Pons (tissue), 1 donor: ENCODE measurements around the gene ARNT2.

Experiments
- DNase-seq: peaks from one replicate; pipeline ENCODE4 v3.0.0-alpha.2; 2016; ENCODE audit warnings: low spot score

ARNT2 gene

DNA sequence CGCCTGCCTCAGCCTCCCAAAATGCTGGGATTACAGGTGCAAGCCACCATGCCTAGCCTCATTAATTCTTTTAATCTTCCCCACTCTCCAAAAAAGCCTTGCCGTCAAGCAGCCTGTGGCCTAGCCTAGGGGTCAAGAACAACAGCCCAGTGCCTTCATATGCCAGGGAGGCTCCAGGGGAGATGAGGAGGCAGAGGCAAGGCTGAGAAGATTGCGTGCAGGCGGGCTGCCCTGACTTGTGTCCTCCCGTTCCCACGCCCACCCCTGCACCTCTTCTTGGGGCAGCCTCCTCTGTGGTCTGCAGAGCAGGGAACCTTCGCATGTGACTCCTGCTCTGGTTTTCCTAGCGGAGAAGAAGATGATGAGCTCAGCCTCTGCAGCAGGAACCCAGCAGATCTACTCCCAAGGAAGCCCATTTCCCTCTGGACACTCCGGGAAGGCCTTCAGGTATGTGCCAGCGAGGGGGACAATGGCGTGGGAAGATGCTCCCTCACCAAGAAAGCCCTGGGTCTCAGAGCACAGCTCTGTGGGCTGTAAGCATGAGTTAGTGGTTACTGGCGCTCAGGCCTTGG is 172.4 kb downstream of the ARNT2 start:
- DNase-seq: no peak

- no peak for DNase-seq
Measured at GRCh38 chr15:80577552-80578205, 173.5 kb downstream of the ARNT2 start.

- no peak for DNase-seq
Measured at GRCh38 chr15:80578206-80578595, 174.0 kb downstream of the ARNT2 start.

DNA sequence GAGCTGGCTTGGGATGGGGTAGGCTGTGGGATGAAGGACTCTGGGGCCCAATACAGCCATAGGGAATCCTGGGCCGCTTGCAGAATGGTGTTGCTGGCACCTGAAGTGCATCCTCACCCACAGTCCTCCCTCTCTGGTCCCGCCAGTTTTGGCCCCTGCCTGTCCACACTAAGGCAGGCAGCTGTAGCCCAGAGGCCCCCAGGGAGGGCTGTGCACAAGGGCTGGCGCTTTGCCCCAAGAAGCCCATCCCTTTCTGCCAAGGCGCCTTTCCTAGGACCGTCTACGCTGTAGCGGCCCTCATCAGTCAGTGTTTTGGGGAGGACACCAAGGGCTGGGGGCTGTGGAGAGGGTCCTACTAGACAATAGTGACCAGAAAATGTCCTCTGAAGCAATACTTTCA is 174.7 kb downstream of the ARNT2 start:
- DNase-seq: no peak

DNA sequence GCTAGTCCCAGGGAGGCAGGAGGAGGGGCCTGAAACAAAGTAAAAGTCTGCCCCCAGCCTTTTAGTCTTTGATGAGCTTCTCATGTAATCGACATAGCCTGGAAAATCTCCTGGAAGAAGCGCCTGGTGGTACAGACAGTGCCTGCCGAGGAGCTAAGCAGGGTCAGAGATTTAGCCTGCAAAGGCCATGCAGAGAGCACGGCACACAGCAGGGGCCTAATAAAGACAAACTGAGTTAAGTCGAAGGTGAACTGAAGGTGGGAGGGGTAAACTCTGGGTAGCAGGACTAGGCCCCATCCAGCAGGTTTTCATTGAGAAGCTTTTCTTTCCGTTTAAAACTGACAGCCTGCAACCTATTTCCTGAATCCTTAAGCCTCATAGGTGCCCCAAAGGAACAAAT is 175.4 kb downstream of the ARNT2 start:
- DNase-seq: no peak

DNA sequence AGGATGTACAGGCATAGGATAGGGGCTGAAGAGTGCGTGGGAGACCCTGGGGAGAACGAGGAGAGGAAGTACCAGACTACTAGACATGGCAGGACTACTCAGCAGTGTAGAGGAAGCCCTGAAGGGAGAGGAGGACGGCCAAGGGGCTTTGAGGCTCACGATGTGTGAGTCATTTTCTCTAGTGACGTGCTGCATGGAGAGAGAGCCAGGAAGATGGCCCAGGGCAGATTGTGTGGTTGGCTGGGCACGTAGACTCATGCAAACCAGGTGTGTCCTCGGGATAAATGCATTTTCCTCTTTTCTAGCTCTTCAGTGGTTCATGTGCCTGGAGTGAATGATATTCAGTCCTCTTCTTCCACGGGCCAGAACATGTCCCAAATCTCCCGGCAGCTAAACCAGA is 175.9 kb downstream of the ARNT2 start:
- no peak for DNase-seq

DNA sequence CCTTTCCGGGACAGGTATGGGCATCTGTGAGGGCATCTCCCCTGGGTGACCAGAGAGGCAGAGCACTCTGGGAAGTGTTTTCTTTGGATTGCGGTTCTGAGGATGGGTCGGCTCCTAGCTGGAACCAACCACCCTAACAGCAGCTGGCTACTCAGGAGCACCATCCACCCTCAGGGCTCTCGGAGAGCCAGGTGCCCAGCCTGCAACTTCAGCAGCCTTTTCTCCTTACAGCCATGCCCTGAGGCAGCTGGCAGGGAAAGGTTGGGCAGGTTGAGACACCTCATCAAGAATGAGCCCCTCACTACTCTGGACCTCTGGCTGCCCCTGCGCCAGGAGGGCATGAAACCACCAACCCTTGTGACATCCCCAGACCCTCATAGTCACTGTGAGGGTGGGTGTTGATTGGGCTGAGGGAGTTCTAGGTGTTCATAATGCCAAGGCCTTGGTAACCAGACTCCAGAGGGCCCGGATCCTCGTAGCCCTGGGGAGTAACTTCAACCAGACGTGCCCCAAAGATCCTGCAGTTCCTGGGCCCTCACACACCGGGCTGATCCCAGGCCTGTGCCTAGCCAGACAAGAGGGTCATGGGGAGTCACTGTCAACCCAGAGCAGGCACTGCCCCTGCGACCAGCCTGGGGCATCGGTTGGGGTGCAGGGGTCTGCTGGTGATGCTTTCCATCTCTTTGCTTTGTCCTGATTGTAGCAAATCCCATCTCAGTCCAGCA is 176.5 kb downstream of the ARNT2 start:
- DNase-seq: no peak

DNA sequence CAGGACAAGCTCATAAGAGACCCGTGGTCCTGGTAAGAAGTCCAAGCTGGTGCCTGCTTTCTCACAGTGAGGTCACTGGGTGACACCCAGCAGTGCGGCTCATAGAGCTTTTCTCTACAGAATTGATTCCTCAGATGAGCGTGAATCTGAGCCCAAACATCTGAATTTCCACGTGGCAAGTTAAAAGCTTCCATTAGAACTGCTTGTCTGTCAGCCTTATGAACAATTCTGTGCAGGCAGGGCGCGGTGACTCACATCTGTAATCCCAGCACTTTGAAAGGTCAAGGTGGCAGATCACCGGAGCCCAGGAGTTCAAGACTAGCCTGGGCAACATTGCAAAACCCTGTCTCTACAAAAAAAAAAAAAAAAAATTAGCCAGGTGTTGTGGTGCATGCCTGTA is 177.8 kb downstream of the ARNT2 start:
- DNase-seq: no peak

DNA sequence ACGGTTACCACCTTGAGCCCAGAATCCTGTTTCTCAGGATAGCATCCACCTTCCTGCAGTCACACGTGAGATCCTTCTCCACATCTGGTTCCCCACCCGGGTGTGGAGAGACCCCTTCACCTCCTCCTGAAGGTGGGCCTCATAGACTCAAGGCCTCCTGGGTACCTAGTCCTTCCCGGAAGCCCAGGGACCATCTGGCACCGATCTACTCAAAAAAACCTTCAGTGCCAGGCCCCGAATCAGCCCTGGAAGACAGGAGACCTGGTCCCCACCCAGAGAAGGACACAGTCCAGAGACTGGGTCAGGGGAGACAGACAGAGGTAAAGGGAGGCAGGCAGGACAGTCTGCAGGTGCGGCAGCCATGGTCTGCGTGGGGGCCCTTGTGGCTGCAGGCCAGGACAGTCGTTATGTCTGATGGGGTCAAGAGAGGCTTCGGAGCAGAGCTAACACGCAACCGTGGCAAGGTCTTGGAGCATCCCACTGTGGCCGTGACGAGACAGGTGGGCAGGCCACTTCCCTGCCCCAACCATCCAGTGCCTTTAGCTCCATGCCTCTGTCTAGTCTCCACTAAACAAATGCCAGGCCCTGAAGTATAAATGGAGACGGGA is 178.7 kb downstream of the ARNT2 start:
- no peak for DNase-seq

DNA sequence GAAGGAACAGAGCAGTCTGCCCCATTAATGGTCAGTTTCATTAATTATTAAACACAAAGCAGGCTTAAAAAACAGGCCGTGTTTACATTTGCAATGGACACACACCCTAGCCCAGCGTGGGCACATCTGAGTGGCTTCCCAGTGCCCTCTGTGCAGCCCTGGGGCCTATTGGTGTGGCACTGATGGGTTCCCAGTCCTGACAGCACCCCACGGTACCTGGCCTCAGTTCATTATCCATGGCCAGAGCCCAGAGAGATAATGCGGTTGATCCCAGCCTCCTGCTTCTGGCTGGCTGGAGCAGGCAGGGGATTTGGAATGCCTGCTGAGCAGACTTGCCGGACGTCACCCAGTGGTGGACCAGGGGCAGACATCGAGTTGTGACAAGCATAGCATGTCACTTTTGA is 180.4 kb downstream of the ARNT2 start:
- no peak for DNase-seq

GRCh38 chr15:80584973-80585525 is 180.9 kb downstream of the ARNT2 start:
- DNase-seq: no peak

DNA sequence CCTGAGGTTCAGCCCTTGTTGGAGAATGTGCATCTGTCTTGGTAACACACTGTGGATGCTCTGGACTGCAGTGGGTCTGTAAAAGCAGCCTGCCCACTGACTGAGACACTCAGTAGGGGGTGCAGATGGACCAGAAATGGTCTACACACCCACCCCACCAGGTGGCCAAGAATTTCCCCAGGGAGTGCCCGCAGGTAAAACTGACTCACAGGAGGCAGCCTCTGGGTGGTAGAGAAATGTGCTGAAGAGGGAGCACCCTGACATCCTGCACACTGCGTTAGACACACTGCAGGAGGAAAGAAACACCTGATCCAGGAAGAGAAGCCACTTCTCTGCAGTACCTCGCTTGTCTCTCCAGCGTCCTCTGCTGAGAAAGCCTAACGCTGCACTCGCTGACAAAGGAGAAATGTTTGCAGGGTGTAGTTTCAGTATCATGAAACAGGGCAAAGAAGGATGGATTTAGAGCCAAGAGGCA is 181.4 kb downstream of the ARNT2 start:
- no peak for DNase-seq

GRCh38 chr15:80586161-80586560 is 182.0 kb downstream of the ARNT2 start:
- no peak for DNase-seq

DNA sequence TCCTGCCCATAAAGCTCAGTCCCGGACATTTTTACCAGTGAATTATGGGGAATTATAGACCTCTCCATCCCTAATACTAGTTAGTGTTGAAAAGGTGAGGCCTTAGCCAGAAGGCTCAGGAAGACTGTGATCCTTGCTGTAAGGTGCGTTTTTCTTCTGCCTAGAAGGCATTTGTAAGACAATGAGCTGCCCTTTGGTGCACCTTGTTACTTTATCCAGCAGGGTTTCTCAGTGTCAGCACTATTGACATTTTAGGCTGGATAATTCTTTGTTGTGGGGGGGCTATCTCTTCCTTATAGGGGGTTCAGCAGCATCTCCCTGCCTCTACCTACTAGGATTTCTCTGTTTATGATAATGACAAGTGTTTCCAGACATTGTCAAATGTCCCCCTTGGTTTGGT is 182.8 kb downstream of the ARNT2 start:
- DNase-seq: no peak

DNA sequence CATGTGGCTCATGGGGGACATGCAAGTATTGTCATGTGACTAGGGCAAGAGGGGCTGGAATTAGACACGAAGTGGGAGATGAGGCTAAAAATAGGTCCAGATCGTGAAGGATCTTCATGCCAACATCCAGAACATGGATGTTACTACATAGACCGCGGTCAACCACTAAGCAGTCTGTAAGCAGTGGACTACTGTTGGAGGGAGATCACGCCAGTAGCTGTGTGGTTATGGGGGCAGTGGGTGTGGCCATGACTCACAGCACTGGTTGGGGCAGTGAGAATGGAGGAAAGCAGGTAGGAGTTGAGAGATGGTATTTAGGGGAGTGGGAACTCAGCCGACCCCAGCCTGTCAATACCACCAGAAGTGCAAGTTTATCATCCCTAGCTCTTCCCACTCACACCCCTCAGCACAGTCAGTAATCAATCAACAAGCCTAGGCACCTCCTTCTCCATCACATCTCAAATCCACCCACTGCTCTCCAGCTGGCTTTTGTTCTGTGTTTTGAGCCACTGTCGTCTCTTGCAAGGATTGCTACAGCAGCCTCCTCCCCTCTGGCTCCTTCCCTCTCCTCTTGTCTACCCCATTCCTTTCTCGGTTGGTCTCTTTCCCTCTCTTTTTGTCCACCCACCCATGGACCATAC is 183.8 kb downstream of the ARNT2 start:
- DNase-seq: no peak

DNA sequence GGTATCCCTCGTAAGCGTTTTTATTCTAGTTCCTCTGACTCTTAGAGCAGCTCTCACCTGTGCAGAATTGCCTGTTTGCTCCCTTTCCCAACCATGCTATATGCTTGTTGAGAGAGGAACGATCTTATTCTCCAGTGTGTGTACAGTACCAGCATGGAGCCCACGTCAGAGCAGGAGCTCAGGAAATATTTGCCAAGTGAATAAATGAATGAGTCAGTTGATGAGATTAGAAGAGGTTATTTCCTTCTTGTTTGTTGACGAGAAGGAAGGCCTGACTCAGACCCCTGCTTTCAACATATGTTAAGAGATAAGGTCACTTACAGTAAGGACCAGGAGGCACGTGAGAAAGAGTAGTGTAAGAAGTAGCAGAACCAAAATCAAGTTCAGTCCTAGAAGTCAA is 184.6 kb downstream of the ARNT2 start:
- no peak for DNase-seq

DNA sequence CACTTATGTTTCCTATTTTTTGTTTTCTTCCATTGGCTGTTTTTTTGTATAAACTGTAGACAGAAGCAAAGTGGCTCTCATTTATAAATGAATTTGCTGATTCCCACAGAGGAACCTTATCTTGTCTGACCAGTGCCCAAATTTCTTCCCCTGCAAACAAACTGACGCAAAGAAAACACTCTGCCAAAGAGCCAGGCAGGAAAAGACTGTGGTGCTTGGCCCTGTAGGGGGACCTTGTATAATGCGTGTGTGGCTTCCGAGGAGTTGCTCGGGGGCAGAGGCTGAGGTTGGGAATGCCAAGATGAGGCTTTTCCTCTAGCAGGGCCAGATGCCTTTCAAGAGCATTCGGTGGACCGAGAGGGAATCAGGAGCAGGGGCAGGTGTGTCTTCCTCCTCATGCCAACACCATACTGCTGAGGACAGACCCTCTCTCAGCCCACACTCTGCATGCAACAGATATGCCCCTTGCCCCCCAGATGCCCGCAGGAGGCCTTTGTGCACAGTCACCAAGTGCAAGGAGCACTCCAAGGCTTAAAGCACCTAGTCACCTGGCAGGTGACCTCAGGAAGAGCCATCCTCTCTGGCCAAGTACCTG is 186.7 kb downstream of the ARNT2 start:
- DNase-seq: no peak

DNA sequence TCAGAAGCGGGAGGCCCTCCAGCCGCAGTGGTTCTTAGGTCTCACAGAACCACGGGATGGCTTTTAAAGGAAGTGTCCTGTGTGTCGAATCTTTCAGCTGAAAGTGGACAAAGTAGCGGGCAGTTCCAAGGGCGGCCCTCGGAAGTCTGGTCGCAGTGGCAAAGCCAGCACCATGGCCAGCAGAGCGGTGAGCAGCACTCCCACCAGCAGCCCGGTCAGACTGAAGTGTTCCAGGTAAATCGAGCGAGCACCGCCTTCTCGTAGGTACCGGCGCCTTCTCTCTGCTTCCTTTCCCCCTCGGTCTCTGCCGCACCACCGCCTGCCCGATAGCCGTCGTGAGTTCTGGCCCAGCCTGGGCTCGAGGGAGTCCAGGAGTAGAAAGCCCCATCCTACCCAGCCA is 187.3 kb downstream of the ARNT2 start:
- no peak for DNase-seq

DNA sequence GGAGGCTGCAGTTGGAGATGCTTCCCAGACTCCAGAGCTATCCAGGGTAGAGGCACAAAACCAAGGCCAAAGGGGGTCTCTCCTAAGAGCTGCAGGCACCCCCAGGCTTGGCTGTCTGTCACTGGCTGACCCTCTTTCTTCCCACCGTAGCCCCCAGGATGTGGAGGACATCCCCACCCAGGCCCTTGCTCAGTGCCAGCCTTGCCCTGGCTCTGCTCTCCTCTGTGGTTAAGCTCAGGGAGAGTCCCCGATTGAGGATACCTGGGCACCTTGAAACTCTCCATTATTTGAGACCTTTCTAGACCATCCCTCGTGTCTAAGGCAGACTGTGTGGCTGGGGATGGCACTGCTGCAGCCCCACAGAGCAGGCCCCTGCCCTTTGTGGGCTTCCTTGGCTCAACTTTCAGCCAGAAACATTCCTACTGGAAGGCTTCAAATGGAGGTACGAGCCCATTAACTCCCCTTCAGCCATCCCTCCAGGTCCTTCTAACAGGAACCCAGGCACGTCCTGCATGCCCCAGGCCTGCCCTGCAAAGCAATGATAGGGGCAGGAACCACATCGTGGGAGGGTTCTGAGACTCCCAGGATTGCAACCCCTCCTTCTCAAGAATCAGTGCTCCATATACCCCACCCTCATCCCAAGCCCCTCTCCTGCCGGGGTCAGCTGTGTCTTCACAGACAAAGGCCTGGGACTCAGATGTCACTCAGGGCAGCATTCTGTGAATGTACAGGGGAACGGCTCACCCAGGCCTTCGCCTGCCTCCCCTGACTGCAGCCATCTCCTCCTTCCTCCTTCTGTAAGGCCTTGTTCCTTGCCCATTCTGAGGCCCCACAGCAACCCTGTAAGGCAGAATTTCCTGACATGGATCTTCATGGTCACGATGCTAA is 188.0 kb downstream of the ARNT2 start:
- no peak for DNase-seq

DNA sequence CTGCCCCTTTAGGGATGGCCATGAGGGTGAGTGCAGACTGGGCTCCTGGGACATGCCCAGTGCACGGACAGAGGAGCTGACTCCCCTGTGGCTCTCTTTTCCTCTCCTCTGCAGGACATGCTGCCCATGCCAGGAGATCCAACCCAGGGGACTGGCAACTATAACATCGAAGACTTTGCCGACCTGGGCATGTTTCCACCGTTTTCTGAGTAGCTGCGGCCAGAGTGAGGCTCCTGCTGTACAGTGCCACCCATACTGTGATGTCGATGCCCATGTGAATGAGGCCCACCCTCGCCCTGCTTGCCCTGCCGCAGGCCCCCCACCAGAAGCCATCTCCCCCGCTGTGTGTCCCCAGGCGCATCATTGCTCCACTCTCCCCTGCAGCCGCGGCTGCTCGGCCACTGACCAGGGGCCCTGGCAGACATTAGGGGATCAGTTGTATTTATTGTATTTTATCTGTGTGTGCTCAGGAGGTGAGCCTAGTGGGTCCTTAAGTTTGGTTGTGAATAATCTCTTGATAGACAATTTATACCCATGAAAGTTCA is 189.4 kb downstream of the ARNT2 start:
- no peak for DNase-seq
